ENCODE measurements around the gene CAMK4. TPM values are rescaled to one million over a fixed set of nuclear protein-coding genes. Genes with fewer than 3 reads are reported as not detected.

The CAMK4 gene
- total RNA-seq, 4 donors from 2014 or later: 0.16 to 5.0 (median 4.4) TPM

- Histone ChIP-seq H3K4me3 (no peak overlapping the region), H3K36me3 (no peaks in the 10 kb centered on the region), H3K4me1 (no peaks in the 10 kb centered on the region), H3K27me3 (no peaks in the 10 kb centered on the region), H3K27ac (no peak overlapping the region), H3K9me3 (no peaks in the 10 kb centered on the region)
- no peak for ATAC-seq
- TF ChIP-seq POLR2A (IDR thresholded peaks at IDR 0.05) (no peak), POLR2AphosphoS5 (IDR thresholded peaks at IDR 0.05) (no peak), CTCF (IDR thresholded peaks at IDR 0.05) (no peak), EP300 (IDR thresholded peaks at IDR 0.05) (no peak)
These were observed 142.2 kb downstream of the CAMK4 start for GRCh38 chr5:111366388-111366787.

- ATAC-seq: no peak
- H3K36me3 ChIP-seq: no peaks in the 10 kb centered on the region
- no peaks in the 10 kb centered on the region for H3K9me3 ChIP-seq
- no peak overlapping the region for H3K27ac ChIP-seq
- TF ChIP-seq EP300 (IDR thresholded peaks at IDR 0.05) (no peak), POLR2A (IDR thresholded peaks at IDR 0.05) (no peak), POLR2AphosphoS5 (IDR thresholded peaks at IDR 0.05) (no peak), CTCF (IDR thresholded peaks at IDR 0.05) (no peak)
- H3K4me3 ChIP-seq: no peak overlapping the region
- H3K4me1 ChIP-seq: no peaks in the 10 kb centered on the region
- H3K27me3 ChIP-seq: no peaks in the 10 kb centered on the region
- WGBS, 2 donors (ENCODE audit: low coverage in 1 of 2): 76 to 84% methylated on average over 3 of the region's 3 CpGs
These were observed 142.9 kb downstream of the CAMK4 start for GRCh38 chr5:111367115-111367514.

- ATAC-seq: no peak
- TF ChIP-seq POLR2A (IDR thresholded peaks at IDR 0.05) (no peak), POLR2AphosphoS5 (IDR thresholded peaks at IDR 0.05) (no peak), EP300 (IDR thresholded peaks at IDR 0.05) (no peak), CTCF (IDR thresholded peaks at IDR 0.05) (no peak)
- Histone ChIP-seq H3K27ac (no peak overlapping the region), H3K4me1 (no peaks in the 10 kb centered on the region), H3K36me3 (no peaks in the 10 kb centered on the region), H3K27me3 (no peaks in the 10 kb centered on the region), H3K4me3 (no peak overlapping the region), H3K9me3 (no peaks in the 10 kb centered on the region)
- 100% methylated on average over 1 of the region's 1 CpG; no CpG with 5 or more reads in 1 of the 2 donors for WGBS, 2 donors (ENCODE audit: low coverage in 1 of 2)
These were observed 148.6 kb downstream of the CAMK4 start for GRCh38 chr5:111372799-111373198.

GRCh38 chr5:111374380-111374779 is 150.2 kb downstream of the CAMK4 start:
- ATAC-seq: no peak
- Histone ChIP-seq H3K27me3 (no peaks in the 10 kb centered on the region), H3K4me3 (no peak overlapping the region), H3K4me1 (no peaks in the 10 kb centered on the region), H3K27ac (no peak overlapping the region), H3K9me3 (no peaks in the 10 kb centered on the region), H3K36me3 (no peaks in the 10 kb centered on the region)
- TF ChIP-seq CTCF (IDR thresholded peaks at IDR 0.05) (no peak), POLR2A (IDR thresholded peaks at IDR 0.05) (no peak), EP300 (IDR thresholded peaks at IDR 0.05) (no peak), POLR2AphosphoS5 (IDR thresholded peaks at IDR 0.05) (no peak)
- 69 to 78% methylated on average over 4 of the region's 4 CpGs for WGBS, 2 donors (ENCODE audit: low coverage in 1 of 2)

- Histone ChIP-seq H3K27ac (no peak overlapping the region), H3K4me3 (no peak overlapping the region), H3K9me3 (no peaks in the 10 kb centered on the region), H3K4me1 (no peaks in the 10 kb centered on the region), H3K36me3 (no peaks in the 10 kb centered on the region), H3K27me3 (no peaks in the 10 kb centered on the region)
- 100% methylated on average over 2 of the region's 2 CpGs for WGBS, 2 donors (ENCODE audit: low coverage in 1 of 2)
- TF ChIP-seq POLR2A (IDR thresholded peaks at IDR 0.05) (no peak), CTCF (IDR thresholded peaks at IDR 0.05) (no peak), EP300 (IDR thresholded peaks at IDR 0.05) (no peak), POLR2AphosphoS5 (IDR thresholded peaks at IDR 0.05) (no peak)
- ATAC-seq: no peak
These were observed 151.5 kb downstream of the CAMK4 start for GRCh38 chr5:111375645-111376044.

All from gastroesophageal sphincter (tissue), 4 donors.